IMR-90 (cell line): ENCODE results near the gene ASIC2. TPM values are rescaled to one million over a fixed set of nuclear protein-coding genes. Genes with fewer than 3 reads are reported as not detected.

Experiments used
- ATAC-seq: fragments of 200-7000 bp; cut with Tn5 transposase; 2 replicates; pipeline ENCODE4 v1.9.1; 2020; ENCODE audit warnings: low read depth, mild to moderate bottlenecking, moderate library complexity
- BruUV-seq: library from RNA; stranded (reverse); fragments of 400-500 nt; replicated peaks from 2 replicates; lab custom pipeline; 2021; lab: Mats Ljungman, UMichigan
- CTCF ChIA-PET: fragments of 300-600 bp; formaldehyde crosslinking; extraction: SDS; loops from one replicate; lab custom pipeline; 2021; ENCODE audit warnings: antibody characterized with exemption; lab: Yijun Ruan, JAX
- POLR2A ChIA-PET: fragments of 300-600 bp; sonication (Branson Sonifier 250); formaldehyde crosslinking; loops from one replicate; lab custom pipeline; 2022; ENCODE audit warnings: antibody characterized with exemption; ENCODE audit not compliant: unreplicated experiment; lab: Charles Lee
- DNase-seq: peaks from one replicate; pipeline ENCODE4 v3.0.0; 2013
- H2AFZ ChIP-seq: replicated peaks from 2 replicates; pipeline ENCODE3; 2013; ENCODE audit warnings: low read length, mild to moderate bottlenecking; ENCODE audit not compliant: poor library complexity
- H2AK5ac ChIP-seq: 2 replicates; pipeline ENCODE4 v1.6.1; 2013; ENCODE audit warnings: low read depth, low read length, inconsistent platforms
- H2AK9ac ChIP-seq: replicated peaks from 2 replicates; pipeline ENCODE3; 2013; ENCODE audit warnings: mild to moderate bottlenecking, low read depth, low read length, moderate library complexity; ENCODE audit not compliant: poor library complexity
- H2BK120ac ChIP-seq: 2 replicates; pipeline ENCODE4 v1.6.1; 2013; ENCODE audit warnings: low read depth, low read length, inconsistent platforms
- H2BK15ac ChIP-seq: 3 replicates; pipeline ENCODE4 v1.6.1; 2013; ENCODE audit warnings: low read depth, low read length, inconsistent platforms
- H2BK20ac ChIP-seq: 2 replicates; pipeline ENCODE4 v1.6.1; 2013; ENCODE audit warnings: low read depth, mild to moderate bottlenecking, inconsistent platforms, low read length, moderate library complexity
- H2BK5ac ChIP-seq: 2 replicates; pipeline ENCODE4 v1.6.1; 2013; ENCODE audit warnings: mild to moderate bottlenecking, low read depth, low read length, inconsistent platforms; ENCODE audit not compliant: poor library complexity, severe bottlenecking
- H3K14ac ChIP-seq: replicated peaks from 2 replicates; pipeline ENCODE4 v1.6.1; 2013; ENCODE audit warnings: low read depth, low read length, inconsistent platforms
- H3K18ac ChIP-seq: 2 replicates; pipeline ENCODE4 v1.6.1; 2013; ENCODE audit warnings: low read depth, low read length, control low read depth
- H3K23ac ChIP-seq: 2 replicates; pipeline ENCODE4 v1.6.1; 2013; ENCODE audit warnings: low read depth, low read length, inconsistent platforms
- H3K27ac ChIP-seq: 2 replicates; pipeline ENCODE4 v1.5.1; 2013; ENCODE audit warnings: mild to moderate bottlenecking, control low read depth, low read length; ENCODE audit not compliant: insufficient read depth
- H3K27me3 ChIP-seq: 2 replicates; pipeline ENCODE4 v1.6.1; 2013; ENCODE audit warnings: low read length; ENCODE audit not compliant: control insufficient read depth, insufficient read depth
- H3K36me3 ChIP-seq: 2 replicates; pipeline ENCODE4 v1.6.1; 2013; ENCODE audit warnings: low read length, mixed read lengths; ENCODE audit not compliant: control insufficient read depth, insufficient read depth
- H3K4ac ChIP-seq: 2 replicates; pipeline ENCODE4 v1.6.1; 2013; ENCODE audit warnings: low read depth, low read length, inconsistent platforms
- H3K4me1 ChIP-seq: 2 replicates; pipeline ENCODE4 v1.6.1; 2013; ENCODE audit warnings: low read length, mixed read lengths; ENCODE audit not compliant: control insufficient read depth, insufficient read depth
- H3K4me2 ChIP-seq: 2 replicates; pipeline ENCODE4 v1.6.1; 2013; ENCODE audit warnings: low read depth, mild to moderate bottlenecking, control low read depth, low read length, moderate library complexity
- H3K4me3 ChIP-seq: 2 replicates; pipeline ENCODE4 v1.5.1; 2013; ENCODE audit warnings: low read depth, mild to moderate bottlenecking, control low read depth, low read length, moderate library complexity; ENCODE audit not compliant: insufficient read depth
- H3K56ac ChIP-seq: 2 replicates; pipeline ENCODE4 v1.6.1; 2013; ENCODE audit warnings: low read length, inconsistent platforms; ENCODE audit not compliant: insufficient read depth; ENCODE audit errors: extremely low read depth
- H3K79me1 ChIP-seq, 2 experiments: 2 replicates each; pipeline ENCODE4 v1.6.1; 2013; ENCODE audit warnings: low read length in 2 of 2, inconsistent platforms in 1 of 2, low read depth in 1 of 2
- H3K9ac ChIP-seq: 2 replicates; pipeline ENCODE4 v1.6.1; 2013; ENCODE audit warnings: low read depth, low read length, control low read depth
- H3K9me1 ChIP-seq: 2 replicates; pipeline ENCODE4 v1.6.1; 2013; ENCODE audit warnings: low read length, inconsistent platforms; ENCODE audit not compliant: insufficient read depth
- H3K9me3 ChIP-seq: 2 replicates; pipeline ENCODE4 v1.6.1; 2013; ENCODE audit warnings: low read length; ENCODE audit not compliant: control insufficient read depth, insufficient read depth
- H4K20me1 ChIP-seq: 2 replicates; pipeline ENCODE4 v1.6.1; 2013; ENCODE audit warnings: low read length, inconsistent platforms; ENCODE audit not compliant: insufficient read depth
- H4K5ac ChIP-seq: 2 replicates; pipeline ENCODE4 v1.6.1; 2013; ENCODE audit warnings: mild to moderate bottlenecking, low read depth, low read length, control low read depth
- H4K8ac ChIP-seq, 2 experiments: 2 replicates each; pipeline ENCODE4 v1.6.1; 2013; ENCODE audit warnings: low read depth in 2 of 2, low read length in 2 of 2, control low read depth in 1 of 2, inconsistent platforms in 1 of 2
- H4K91ac ChIP-seq: 2 replicates; pipeline ENCODE4 v1.6.1; 2013; ENCODE audit warnings: low read depth, low read length, inconsistent platforms; ENCODE audit not compliant: insufficient read depth
- BHLHE40 ChIP-seq: fragments of 150-350 bp; IDR thresholded peaks from 2 replicates; pipeline ENCODE4 v1.6.1; 2016; ENCODE audit warnings: mild to moderate bottlenecking, low read depth, low read length
- CEBPB ChIP-seq: IDR thresholded peaks from 2 replicates; pipeline ENCODE4 v1.6.1; 2012; ENCODE audit warnings: low read depth, low read length, improper control_type of control experiment
- CHD1 ChIP-seq: IDR thresholded peaks from 2 replicates; pipeline ENCODE4 v1.6.1; 2012; ENCODE audit warnings: low read depth, low read length, improper control_type of control experiment
- MAFK ChIP-seq: IDR thresholded peaks from 2 replicates; pipeline ENCODE4 v1.6.1; 2012; ENCODE audit warnings: low read depth, low read length, improper control_type of control experiment
- MAZ ChIP-seq: IDR thresholded peaks from 2 replicates; pipeline ENCODE4 v1.6.1; 2012; ENCODE audit warnings: low read depth, mild to moderate bottlenecking, low read length, improper control_type of control experiment, moderate library complexity, borderline replicate concordance
- MXI1 ChIP-seq: IDR thresholded peaks from 2 replicates; pipeline ENCODE4 v1.6.1; 2012; ENCODE audit warnings: low read depth, mild to moderate bottlenecking, low read length, moderate library complexity, borderline replicate concordance
- NFE2L2 ChIP-seq: fragments of 150-350 bp; IDR thresholded peaks from 2 replicates; pipeline ENCODE4 v1.6.1; 2016; ENCODE audit warnings: low read depth, mild to moderate bottlenecking, low read length
- POLR2A ChIP-seq: IDR thresholded peaks from 2 replicates; pipeline ENCODE4 v1.6.1; 2012; ENCODE audit warnings: mild to moderate bottlenecking, low read depth, low read length
- RAD21 ChIP-seq: IDR thresholded peaks from 2 replicates; pipeline ENCODE4 v1.6.1; 2012; ENCODE audit warnings: low read length, improper control_type of control experiment
- RCOR1 ChIP-seq: IDR thresholded peaks from 2 replicates; pipeline ENCODE4 v1.6.1; 2012; ENCODE audit warnings: mild to moderate bottlenecking, low read length, improper control_type of control experiment; ENCODE audit not compliant: insufficient replicate concordance
- RFX5 ChIP-seq: IDR thresholded peaks from 2 replicates; pipeline ENCODE4 v1.8.0; 2012; ENCODE audit warnings: low read depth, mild to moderate bottlenecking, low read length, moderate library complexity
- dilution Hi-C: fragments of 300-500 bp; cut with HindIII; formaldehyde crosslinking; loops from one replicate; pipeline ENCODE4 v1.14.3; 2018; ENCODE audit warnings: low sequenced_read_pairs; ENCODE audit not compliant: unreplicated experiment
- in situ Hi-C: fragments of 300-500 bp; cut with MboI; formaldehyde crosslinking; loops from 3 replicates; pipeline ENCODE4 v1.14.3; 2019; ENCODE audit warnings: low sequenced_read_pairs, inconsistent platforms, mixed read lengths
- intact Hi-C: fragments of 100-400 bp; cut with micrococcal nuclease; formaldehyde crosslinking; loops from 2 replicates; pipeline ENCODE4 v1.10.0; 2022
- polyA plus RNA-seq, 3 experiments: library from polyadenylated mRNA; depleted of rRNA; stranded (reverse); fragments of >200 nt; gene quantifications; 2 replicates each; pipeline ENCODE4 v1.2.3, GENCODE V29; 2012; ENCODE audit warnings: low replicate concordance in 1 of 3
- total RNA-seq: library from RNA; depleted of rRNA; stranded (reverse); fragments of >200 nt; gene quantifications from 2 replicates; pipeline ENCODE4 v1.2.3, GENCODE V29; 2012
- TF ChIP-seq, protein P1 (sequence below): fragments of 150-350 bp; IDR thresholded peaks from 2 replicates; pipeline ENCODE4 v1.6.1; 2016; ENCODE audit warnings: low read depth, mild to moderate bottlenecking, low read length, moderate library complexity, borderline replicate concordance
- TF ChIP-seq, protein P2 (sequence below): conservative IDR thresholded peaks from 2 replicates; pipeline ENCODE4 v1.5.1; 2012; ENCODE audit warnings: mild to moderate bottlenecking, low read depth, low read length, improper control_type of control experiment
- TF ChIP-seq, protein P3 (sequence below): fragments of 150-350 bp; IDR thresholded peaks from 2 replicates; pipeline ENCODE4 v1.6.1; 2017; ENCODE audit warnings: mild to moderate bottlenecking, antibody characterized with exemption, low read length, low read depth

ASIC2 gene
- total and polyA plus RNA-seq, 2 of the 4 experiments (the other 2 are of a cell fraction): under 0.01 to 0.15 TPM

DNA sequence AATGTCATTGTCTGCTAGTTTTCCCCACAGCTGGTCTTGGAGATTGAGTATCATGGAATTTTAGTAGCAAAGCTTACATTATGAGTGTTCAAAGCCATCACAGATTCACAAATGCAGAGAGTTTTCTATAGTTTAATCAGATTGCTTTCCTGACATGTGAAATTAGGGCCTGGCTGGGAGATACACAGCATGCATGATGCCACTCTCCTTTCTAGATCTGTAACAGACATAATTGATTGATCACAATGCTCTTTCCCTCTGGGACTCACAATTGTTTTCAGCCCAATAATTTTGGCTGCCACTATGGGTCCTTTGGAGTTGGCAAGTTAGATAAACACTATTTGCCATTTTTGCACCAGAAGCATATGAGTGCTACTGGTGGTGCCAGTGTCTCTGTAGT, 168.9 kb downstream of the ASIC2 start:
- no peaks in the 10 kb centered on the region for H3K4me1 ChIP-seq
- H3K9me3 ChIP-seq: no peaks in the 10 kb centered on the region
- no peaks in the 10 kb centered on the region for H4K20me1 ChIP-seq
- H3K4me3 ChIP-seq: no peak overlapping the region
- H2BK20ac ChIP-seq: no peak overlapping the region
- H3K56ac ChIP-seq: no peak overlapping the region
- H2BK5ac ChIP-seq: no peak overlapping the region
- H3K27me3 ChIP-seq: peaks cover 4% of the 10 kb centered on the region
- H3K9ac ChIP-seq: no peak overlapping the region
- intact Hi-C loops: no loop called here
- H2AK9ac ChIP-seq: no peak overlapping the region
- H4K8ac ChIP-seq: no peak overlapping the region
- H4K91ac ChIP-seq: no peak overlapping the region
- H2AK5ac ChIP-seq: no peak overlapping the region
- no peaks in the 10 kb centered on the region for H3K9me1 ChIP-seq
- TF ChIP-seq RAD21: no peak
- no peak for TF ChIP-seq POLR2A
- no peak for TF ChIP-seq NFE2L2
- no peak for TF ChIP-seq CEBPB
- TF ChIP-seq MAFK: no peak
- TF ChIP-seq, protein P1, sequence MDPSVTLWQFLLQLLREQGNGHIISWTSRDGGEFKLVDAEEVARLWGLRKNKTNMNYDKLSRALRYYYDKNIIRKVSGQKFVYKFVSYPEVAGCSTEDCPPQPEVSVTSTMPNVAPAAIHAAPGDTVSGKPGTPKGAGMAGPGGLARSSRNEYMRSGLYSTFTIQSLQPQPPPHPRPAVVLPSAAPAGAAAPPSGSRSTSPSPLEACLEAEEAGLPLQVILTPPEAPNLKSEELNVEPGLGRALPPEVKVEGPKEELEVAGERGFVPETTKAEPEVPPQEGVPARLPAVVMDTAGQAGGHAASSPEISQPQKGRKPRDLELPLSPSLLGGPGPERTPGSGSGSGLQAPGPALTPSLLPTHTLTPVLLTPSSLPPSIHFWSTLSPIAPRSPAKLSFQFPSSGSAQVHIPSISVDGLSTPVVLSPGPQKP: no peak
- no peak for TF ChIP-seq BHLHE40
- TF ChIP-seq RFX5: no peak
- no peak for TF ChIP-seq CHD1
- TF ChIP-seq MXI1: no peak
- no peak for TF ChIP-seq MAZ
- TF ChIP-seq, protein P2, sequence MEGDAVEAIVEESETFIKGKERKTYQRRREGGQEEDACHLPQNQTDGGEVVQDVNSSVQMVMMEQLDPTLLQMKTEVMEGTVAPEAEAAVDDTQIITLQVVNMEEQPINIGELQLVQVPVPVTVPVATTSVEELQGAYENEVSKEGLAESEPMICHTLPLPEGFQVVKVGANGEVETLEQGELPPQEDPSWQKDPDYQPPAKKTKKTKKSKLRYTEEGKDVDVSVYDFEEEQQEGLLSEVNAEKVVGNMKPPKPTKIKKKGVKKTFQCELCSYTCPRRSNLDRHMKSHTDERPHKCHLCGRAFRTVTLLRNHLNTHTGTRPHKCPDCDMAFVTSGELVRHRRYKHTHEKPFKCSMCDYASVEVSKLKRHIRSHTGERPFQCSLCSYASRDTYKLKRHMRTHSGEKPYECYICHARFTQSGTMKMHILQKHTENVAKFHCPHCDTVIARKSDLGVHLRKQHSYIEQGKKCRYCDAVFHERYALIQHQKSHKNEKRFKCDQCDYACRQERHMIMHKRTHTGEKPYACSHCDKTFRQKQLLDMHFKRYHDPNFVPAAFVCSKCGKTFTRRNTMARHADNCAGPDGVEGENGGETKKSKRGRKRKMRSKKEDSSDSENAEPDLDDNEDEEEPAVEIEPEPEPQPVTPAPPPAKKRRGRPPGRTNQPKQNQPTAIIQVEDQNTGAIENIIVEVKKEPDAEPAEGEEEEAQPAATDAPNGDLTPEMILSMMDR: no peak
- TF ChIP-seq, protein P3, sequence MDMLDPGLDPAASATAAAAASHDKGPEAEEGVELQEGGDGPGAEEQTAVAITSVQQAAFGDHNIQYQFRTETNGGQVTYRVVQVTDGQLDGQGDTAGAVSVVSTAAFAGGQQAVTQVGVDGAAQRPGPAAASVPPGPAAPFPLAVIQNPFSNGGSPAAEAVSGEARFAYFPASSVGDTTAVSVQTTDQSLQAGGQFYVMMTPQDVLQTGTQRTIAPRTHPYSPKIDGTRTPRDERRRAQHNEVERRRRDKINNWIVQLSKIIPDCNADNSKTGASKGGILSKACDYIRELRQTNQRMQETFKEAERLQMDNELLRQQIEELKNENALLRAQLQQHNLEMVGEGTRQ: no peak
- TF ChIP-seq RCOR1: no peak
- dilution Hi-C loops: no loop called here
- H3K23ac ChIP-seq: no peak overlapping the region
- H3K27ac ChIP-seq: no peak overlapping the region
- H3K14ac ChIP-seq: no peak overlapping the region
- DNase-seq: no peak
- no peak overlapping the region for H3K4me2 ChIP-seq
- in situ Hi-C loops: no loop called here
- H3K79me1 ChIP-seq: no peaks in the 10 kb centered on the region
- no peak overlapping the region for H3K4ac ChIP-seq
- H3K36me3 ChIP-seq: no peaks in the 10 kb centered on the region
- BruUV-seq: no TSS peak
- CTCF ChIA-PET: no interaction called here
- no peak overlapping the region for H3K18ac ChIP-seq
- POLR2A ChIA-PET: no interaction called here
- no peak overlapping the region for H2BK15ac ChIP-seq
- H4K5ac ChIP-seq: no peak overlapping the region
- no peak overlapping the region for H2BK120ac ChIP-seq
- no peak overlapping the region for H2AFZ ChIP-seq
- ATAC-seq: no peak
